ENCODE results near the gene PRRT1. TPM values are rescaled to one million over a fixed set of nuclear protein-coding genes. Genes with fewer than 3 reads are reported as not detected.

PRRT1 gene
- total and polyA plus RNA-seq, 8 donors: 0.80 to 1.9 (median 1.3) TPM

GRCh38 chr6:32109765-32110160 is 42.0 kb downstream of the PRRT1 start:
- peak overlapping the region in 1 of 2 donors; percentile 37 for H3K27ac ChIP-seq
- no peaks in the 10 kb centered on the region for H3K9me3 ChIP-seq
- H3K27me3 ChIP-seq: peaks cover 0 to 38% of the 10 kb centered on the region in 2 donors
- intact Hi-C loops (cut with DNase I): no loop called here
- peaks cover 20 to 57% of the 10 kb centered on the region in 2 donors for H3K4me1 ChIP-seq
- ATAC-seq (no peak), DNase-seq (no peak)
- peaks cover 0 to 10% of the 10 kb centered on the region in 2 donors for H3K36me3 ChIP-seq
- H3K4me3 ChIP-seq: no peak overlapping the region
- no peak for TF ChIP-seq CTCF (IDR thresholded peaks at IDR 0.05)

GRCh38 chr6:32109114-32109764 is 42.5 kb downstream of the PRRT1 start, which contains the start of gene TNXB:
TNXB (minus strand) TSS chr6:32109338; CDS start chr6:32098198, 11,140 bp downstream.
- Histone ChIP-seq H3K9me3 (no peaks in the 10 kb centered on the region), H3K36me3 (peaks cover 0 to 5% of the 10 kb centered on the region in 2 donors), H3K4me1 (peaks cover 18 to 51% of the 10 kb centered on the region in 2 donors), H3K27ac (peak within 1 kb of the TSS; percentile 66 to 77), H3K27me3 (peaks cover 0 to 42% of the 10 kb centered on the region in 2 donors), H3K4me3 (peak within 1 kb of the TSS; percentile 21 to 40)
- intact Hi-C loops (cut with DNase I): no loop called here
- no peak for DNase-seq
- ATAC-seq: peak; percentile 5
- no peak for TF ChIP-seq CTCF (IDR thresholded peaks at IDR 0.05)

- peak overlapping the region; percentile 66 to 77 for H3K27ac ChIP-seq
- H3K36me3 ChIP-seq: peaks cover 0 to 5% of the 10 kb centered on the region in 2 donors
- peak overlapping the region; percentile 21 to 40 for H3K4me3 ChIP-seq
- ATAC-seq (no peak), DNase-seq (no peak)
- intact Hi-C loops (cut with DNase I): no loop called here
- H3K27me3 ChIP-seq: peaks cover 0 to 44% of the 10 kb centered on the region in 2 donors
- H3K9me3 ChIP-seq: no peaks in the 10 kb centered on the region
- H3K4me1 ChIP-seq: peaks cover 13 to 46% of the 10 kb centered on the region in 2 donors
- TF ChIP-seq CTCF (IDR thresholded peaks at IDR 0.05): no peak
Observed at GRCh38 chr6:32108727-32109113, 43.0 kb downstream of the PRRT1 start.

GRCh38 chr6:32108094-32108627 is 43.6 kb downstream of the PRRT1 start:
- TF ChIP-seq CTCF (IDR thresholded peaks at IDR 0.05): no peak
- peaks cover 7 to 41% of the 10 kb centered on the region in 2 donors for H3K4me1 ChIP-seq
- H3K27ac ChIP-seq: peak overlapping the region; percentile 66 to 77
- no peaks in the 10 kb centered on the region for H3K9me3 ChIP-seq
- H3K27me3 ChIP-seq: peaks cover 0 to 44% of the 10 kb centered on the region in 2 donors
- peak in 1 of 4 donors; percentile 76 for DNase-seq
- H3K4me3 ChIP-seq: peak overlapping the region; percentile 21 to 40
- peak; percentile 57 for ATAC-seq
- intact Hi-C loops (cut with DNase I): no loop called here
- peaks cover 0 to 5% of the 10 kb centered on the region in 2 donors for H3K36me3 ChIP-seq

GRCh38 chr6:32107406-32107805 is 44.3 kb downstream of the PRRT1 start:
- peak overlapping the region in 1 of 2 donors; percentile 40 for H3K4me3 ChIP-seq

More at GRCh38 chr6:32107406-32107805, 44.3 kb downstream of the PRRT1 start:
- Histone ChIP-seq H3K4me1 (peaks cover 6 to 34% of the 10 kb centered on the region in 2 donors), H3K27me3 (peaks cover 0 to 44% of the 10 kb centered on the region in 2 donors), H3K27ac (peak overlapping the region; percentile 66 to 77), H3K9me3 (no peaks in the 10 kb centered on the region), H3K36me3 (peaks cover 0 to 4% of the 10 kb centered on the region in 2 donors)
- no peak for DNase-seq
- no peak for ATAC-seq
- no peak for TF ChIP-seq CTCF (IDR thresholded peaks at IDR 0.05)
- intact Hi-C loops (cut with DNase I): no loop called here

All from left lung (tissue), 10 donors.